Stomach (tissue), 9 donors: ENCODE measurements around the gene POLR2M. TPM values are rescaled to one million over a fixed set of nuclear protein-coding genes. Genes with fewer than 3 reads are reported as not detected.

Source experiments
- DNase-seq, 2 donors: peaks; one replicate each; pipeline versions ENCODE4 v3.0.0 to v3.0.0-alpha.2; 2013 to 2019
- H3K27ac ChIP-seq, 5 donors: fragments of 200-600 bp in 4 of 5; sonication (generic) in 4 of 5; one replicate each; pipeline ENCODE4 v1.5.1; 2013 to 2019; ENCODE audit warnings: mild to moderate bottlenecking in 1 of 5, moderate library complexity in 1 of 5
- H3K27me3 ChIP-seq, 3 donors: fragments of 200-600 bp; sonication (generic); one replicate each; pipeline ENCODE4 v1.5.1; 2017 to 2019; ENCODE audit warnings: mixed run types in 1 of 3
- H3K36me3 ChIP-seq, 4 donors: fragments of 200-600 bp; sonication (generic); 1 replicate in 3 of 4; 2 replicates in 1 of 4; pipeline ENCODE4 v1.5.1; 2016 to 2019
- H3K4me1 ChIP-seq, 4 donors: fragments of 200-600 bp; sonication (generic); one replicate each; pipeline ENCODE4 v1.5.1; 2016 to 2019
- H3K4me3 ChIP-seq, 4 donors: fragments of 200-600 bp; sonication (generic) in 3 of 4; one replicate each; pipeline ENCODE4 v1.5.1; 2016 to 2019; ENCODE audit warnings: mild to moderate bottlenecking in 1 of 4
- H3K9me3 ChIP-seq, 4 donors: fragments of 200-600 bp; sonication (generic); one replicate each; pipeline ENCODE4 v1.5.1; 2016 to 2019
- CTCF ChIP-seq, 7 experiments: fragments of 450-650 bp in 4 of 7; fragments of 200-600 bp in 3 of 7; sonication (generic) in 3 of 7; IDR thresholded peaks; one replicate each; pipeline ENCODE4 v1.5.1; 2016 to 2019; ENCODE audit warnings: antibody characterized with exemption in 7 of 7, control low read depth in 2 of 7, mild to moderate bottlenecking in 1 of 7
- EP300 ChIP-seq: sonication (generic); formaldehyde crosslinking; IDR thresholded peaks from one replicate; pipeline ENCODE4 v1.6.1; 2017; ENCODE audit warnings: antibody characterized with exemption
- POLR2A ChIP-seq, 4 donors: fragments of 450-650 bp; IDR thresholded peaks; one replicate each; pipeline ENCODE4 v1.6.1; 2016; ENCODE audit warnings: antibody characterized with exemption in 4 of 4, control low read depth in 2 of 4, mild to moderate bottlenecking in 1 of 4, moderate library complexity in 1 of 4
- POLR2AphosphoS5 ChIP-seq, 3 donors: sonication (generic); formaldehyde crosslinking; IDR thresholded peaks; one replicate each; pipeline ENCODE4 v1.6.1; 2016; ENCODE audit warnings: antibody characterized with exemption in 3 of 3
- WGBS, 5 donors: extraction: QIAGEN DNeasy Blood & Tissue Kit in 3 of 5; methylation state at CpG; one replicate each; pipeline versions ENCODE4 v1.1.5 to v1.1.7; 2013 to 2018; 5-methylcytosine and 5-hydroxymethylcytosine counted together
- intact Hi-C: fragments of 100-400 bp; cut with DNase I; formaldehyde crosslinking; loops from one replicate; pipeline ENCODE4 v1.15.1; 2023; ENCODE audit warnings: low total_unique reads
- polyA plus RNA-seq, 3 donors: library from polyadenylated mRNA; stranded (reverse); fragments of 200-250 nt; gene quantifications; one replicate each; pipeline ENCODE4 v1.2.3, GENCODE V29; 2013
- total RNA-seq, 5 donors: library from RNA; depleted of rRNA; stranded (reverse); fragments of >200 nt; gene quantifications; one replicate each; pipeline versions ENCODE4 v1.1.0 to v1.2.3, GENCODE V29; 2014 to 2016
- donor health status: healthy with polysubstance abuse.
- donor health status: Bipolar disorder and iron deficiency.
- donor health status: healthy.

Gene POLR2M
- total and polyA plus RNA-seq, 8 donors: 41.6 to 1,088 (median 191) TPM

- intact Hi-C loops: no loop called here
- TF ChIP-seq CTCF (IDR thresholded peaks at IDR 0.05) (no peak), EP300 (no peak), POLR2A (IDR thresholded peaks at IDR 0.05) (no peak), POLR2AphosphoS5 (IDR thresholded peaks at IDR 0.05) (no peak)
- Histone ChIP-seq H3K4me1 (peaks cover 0 to 15% (median 2%) of the 10 kb centered on the region in 4 donors), H3K27ac (no peak overlapping the region), H3K36me3 (no peaks in the 10 kb centered on the region), H3K9me3 (no peaks in the 10 kb centered on the region), H3K27me3 (no peaks in the 10 kb centered on the region), H3K4me3 (no peak overlapping the region)
- DNase-seq: no peak
- WGBS, 5 donors: 82 to 88% (median 87%) methylated on average over 8 of the region's 8 CpGs
Measured at GRCh38 chr15:57735431-57735830, 28.9 kb downstream of the POLR2M start.

GRCh38 chr15:57735891-57736290, 29.4 kb downstream of the POLR2M start:
- DNase-seq: no peak
- 87 to 93% (median 89%) methylated on average over 4 of the region's 4 CpGs for WGBS, 5 donors
- no peak overlapping the region for H3K27ac ChIP-seq
- H3K27me3 ChIP-seq: no peaks in the 10 kb centered on the region
- peaks cover 0 to 15% (median 2%) of the 10 kb centered on the region in 4 donors for H3K4me1 ChIP-seq
- no peak overlapping the region for H3K4me3 ChIP-seq
- intact Hi-C loops: no loop called here
- H3K9me3 ChIP-seq: no peaks in the 10 kb centered on the region
- H3K36me3 ChIP-seq: no peaks in the 10 kb centered on the region
- TF ChIP-seq POLR2AphosphoS5 (IDR thresholded peaks at IDR 0.05) (no peak), EP300 (no peak), CTCF (IDR thresholded peaks at IDR 0.05) (no peak), POLR2A (IDR thresholded peaks at IDR 0.05) (no peak)

- Histone ChIP-seq H3K36me3 (no peaks in the 10 kb centered on the region), H3K9me3 (no peaks in the 10 kb centered on the region), H3K27me3 (no peaks in the 10 kb centered on the region), H3K4me3 (no peak overlapping the region), H3K27ac (no peak overlapping the region), H3K4me1 (peaks cover 0 to 12% (median 2%) of the 10 kb centered on the region in 4 donors)
- no peak for DNase-seq
- intact Hi-C loops: no loop called here
- 90 to 96% (median 94%) methylated on average over 2 of the region's 2 CpGs for WGBS, 5 donors
- no peak for TF ChIP-seq POLR2A (IDR thresholded peaks at IDR 0.05)
- TF ChIP-seq EP300: no peak
- TF ChIP-seq CTCF (IDR thresholded peaks at IDR 0.05): no peak
- TF ChIP-seq POLR2AphosphoS5 (IDR thresholded peaks at IDR 0.05): no peak
Measured at GRCh38 chr15:57736591-57736990, 30.1 kb downstream of the POLR2M start.

- 79 to 86% (median 82%) methylated on average over 1 of the region's 1 CpG for WGBS, 5 donors
- Histone ChIP-seq H3K9me3 (no peaks in the 10 kb centered on the region), H3K36me3 (no peaks in the 10 kb centered on the region), H3K27me3 (no peaks in the 10 kb centered on the region), H3K4me3 (no peak overlapping the region), H3K4me1 (no peaks in the 10 kb centered on the region), H3K27ac (no peak overlapping the region)
- no peak for TF ChIP-seq POLR2AphosphoS5 (IDR thresholded peaks at IDR 0.05)
- TF ChIP-seq POLR2A (IDR thresholded peaks at IDR 0.05): no peak
- TF ChIP-seq EP300: no peak
- TF ChIP-seq CTCF (IDR thresholded peaks at IDR 0.05): no peak
- intact Hi-C loops: no loop called here
- DNase-seq: no peak
Measured at GRCh38 chr15:57738734-57739237, 32.3 kb downstream of the POLR2M start.
